ENCODE data around the gene PRUNE2.

- TF ChIP-seq CTCF (IDR thresholded peaks at IDR 0.05) = no peak
- TF ChIP-seq POLR2A (IDR thresholded peaks at IDR 0.05) = no peak
Observed at GRCh38 chr9:76649894-76650293, 256.0 kb downstream of the PRUNE2 start.

All from breast epithelium (tissue), 3 donors.